Nephron progenitor cell (in vitro differentiated cells): Measurements from ENCODE around the gene THBS2.

Experiments used
- DNase-seq: peaks from one replicate; pipeline ENCODE4 v3.0.0; 2021
- H3K27ac Mint-ChIP-seq: 2 replicates; pipeline ENCODE4 v1.8.0; 2021; ENCODE audit warnings: mild to moderate bottlenecking, moderate library complexity, mixed read lengths
- H3K27me3 Mint-ChIP-seq: 2 replicates; pipeline ENCODE4 v1.8.0; 2021; ENCODE audit warnings: mild to moderate bottlenecking, low read depth, mixed read lengths; ENCODE audit not compliant: poor library complexity
- H3K36me3 Mint-ChIP-seq: 2 replicates; pipeline ENCODE4 v1.8.0; 2021; ENCODE audit warnings: low read depth, mixed read lengths
- H3K4me1 Mint-ChIP-seq: 2 replicates; pipeline ENCODE4 v1.8.0; 2021; ENCODE audit warnings: mixed read lengths
- H3K4me3 Mint-ChIP-seq: 2 replicates; pipeline ENCODE4 v1.8.0; 2021; ENCODE audit warnings: mild to moderate bottlenecking, moderate library complexity, mixed read lengths
- H3K9me3 Mint-ChIP-seq: 2 replicates; pipeline ENCODE4 v1.8.0; 2021; ENCODE audit warnings: mild to moderate bottlenecking, moderate library complexity, mixed read lengths
- TF ChIP-seq, protein P1 (sequence below): fragments of 200-600 bp; sonication (generic); IDR thresholded peaks from 2 replicates; pipeline ENCODE4 v1.5.0; 2021; ENCODE audit warnings: antibody characterized with exemption

Gene THBS2

DNA sequence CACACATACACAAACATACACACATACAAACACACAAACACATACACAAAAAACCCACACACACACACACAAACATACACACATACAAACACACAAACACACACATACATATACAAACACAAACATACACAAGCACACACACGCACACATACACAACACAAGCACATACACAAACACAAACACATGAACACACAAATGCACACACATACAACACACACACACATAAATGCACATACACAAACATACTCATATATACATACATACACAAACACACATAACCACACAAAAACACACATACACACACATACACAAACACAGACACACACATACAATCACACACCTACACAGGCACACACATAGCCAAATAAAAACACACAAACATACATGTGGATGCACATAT lies 30.3 kb upstream of the THBS2 start:
- no peaks in the 10 kb centered on the region for H3K9me3 Mint-ChIP-seq
- H3K27me3 Mint-ChIP-seq: peaks cover 6% of the 10 kb centered on the region
- no peak overlapping the region for H3K4me3 Mint-ChIP-seq
- TF ChIP-seq, protein P1, sequence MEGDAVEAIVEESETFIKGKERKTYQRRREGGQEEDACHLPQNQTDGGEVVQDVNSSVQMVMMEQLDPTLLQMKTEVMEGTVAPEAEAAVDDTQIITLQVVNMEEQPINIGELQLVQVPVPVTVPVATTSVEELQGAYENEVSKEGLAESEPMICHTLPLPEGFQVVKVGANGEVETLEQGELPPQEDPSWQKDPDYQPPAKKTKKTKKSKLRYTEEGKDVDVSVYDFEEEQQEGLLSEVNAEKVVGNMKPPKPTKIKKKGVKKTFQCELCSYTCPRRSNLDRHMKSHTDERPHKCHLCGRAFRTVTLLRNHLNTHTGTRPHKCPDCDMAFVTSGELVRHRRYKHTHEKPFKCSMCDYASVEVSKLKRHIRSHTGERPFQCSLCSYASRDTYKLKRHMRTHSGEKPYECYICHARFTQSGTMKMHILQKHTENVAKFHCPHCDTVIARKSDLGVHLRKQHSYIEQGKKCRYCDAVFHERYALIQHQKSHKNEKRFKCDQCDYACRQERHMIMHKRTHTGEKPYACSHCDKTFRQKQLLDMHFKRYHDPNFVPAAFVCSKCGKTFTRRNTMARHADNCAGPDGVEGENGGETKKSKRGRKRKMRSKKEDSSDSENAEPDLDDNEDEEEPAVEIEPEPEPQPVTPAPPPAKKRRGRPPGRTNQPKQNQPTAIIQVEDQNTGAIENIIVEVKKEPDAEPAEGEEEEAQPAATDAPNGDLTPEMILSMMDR: no peak
- DNase-seq: no peak
- H3K27ac Mint-ChIP-seq: no peak overlapping the region
- H3K4me1 Mint-ChIP-seq: no peaks in the 10 kb centered on the region
- H3K36me3 Mint-ChIP-seq: no peaks in the 10 kb centered on the region

DNA sequence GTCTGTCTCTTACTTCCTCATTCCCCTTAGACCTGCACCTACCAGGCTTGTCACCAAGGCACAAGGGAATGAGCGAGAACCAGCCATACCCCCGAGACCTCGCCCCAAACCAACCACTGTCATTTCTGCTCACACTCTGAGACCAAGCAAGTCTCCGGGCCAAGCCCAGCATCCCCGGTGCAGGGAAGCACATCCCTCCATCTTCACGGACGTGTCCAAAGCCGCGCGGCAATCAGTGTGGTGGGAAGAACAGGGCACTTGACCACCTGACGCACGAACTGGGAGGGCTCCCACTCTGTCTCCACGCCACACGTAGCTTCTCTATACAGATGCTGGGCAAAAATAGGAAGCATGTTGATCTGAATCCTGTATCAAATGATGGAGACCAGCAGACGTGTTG lies 28.4 kb upstream of the THBS2 start:
- Mint-ChIP-seq H3K9me3 (no peaks in the 10 kb centered on the region), H3K4me1 (no peaks in the 10 kb centered on the region), H3K27me3 (peaks cover 6% of the 10 kb centered on the region), H3K4me3 (no peak overlapping the region), H3K36me3 (no peaks in the 10 kb centered on the region), H3K27ac (no peak overlapping the region)
- TF ChIP-seq, protein P1: no peak
- DNase-seq: no peak

DNA sequence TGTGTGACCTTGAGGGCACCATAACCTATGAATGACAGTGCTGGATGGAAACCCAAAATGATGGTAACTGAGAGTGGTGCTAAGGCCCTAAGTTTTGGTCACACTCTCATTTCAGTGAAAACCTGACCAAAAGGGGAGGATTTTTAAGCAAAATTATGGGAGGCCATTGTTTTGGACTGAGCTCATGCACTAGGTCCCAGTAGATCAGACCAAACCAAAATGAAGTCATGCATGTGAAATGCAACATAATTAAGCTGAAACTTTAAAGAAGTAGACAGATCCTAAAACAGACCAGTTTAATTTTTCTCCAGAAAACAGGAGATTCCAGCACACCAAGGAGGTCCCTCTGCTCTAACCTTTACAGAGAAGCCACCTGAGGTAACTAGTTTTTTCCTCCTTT lies 24.0 kb upstream of the THBS2 start:
- H3K27me3 Mint-ChIP-seq: peaks cover 6% of the 10 kb centered on the region
- H3K36me3 Mint-ChIP-seq: no peaks in the 10 kb centered on the region
- no peak overlapping the region for H3K4me3 Mint-ChIP-seq
- H3K4me1 Mint-ChIP-seq: no peaks in the 10 kb centered on the region
- H3K9me3 Mint-ChIP-seq: no peaks in the 10 kb centered on the region
- TF ChIP-seq, protein P1: no peak
- no peak overlapping the region for H3K27ac Mint-ChIP-seq
- no peak for DNase-seq

DNA sequence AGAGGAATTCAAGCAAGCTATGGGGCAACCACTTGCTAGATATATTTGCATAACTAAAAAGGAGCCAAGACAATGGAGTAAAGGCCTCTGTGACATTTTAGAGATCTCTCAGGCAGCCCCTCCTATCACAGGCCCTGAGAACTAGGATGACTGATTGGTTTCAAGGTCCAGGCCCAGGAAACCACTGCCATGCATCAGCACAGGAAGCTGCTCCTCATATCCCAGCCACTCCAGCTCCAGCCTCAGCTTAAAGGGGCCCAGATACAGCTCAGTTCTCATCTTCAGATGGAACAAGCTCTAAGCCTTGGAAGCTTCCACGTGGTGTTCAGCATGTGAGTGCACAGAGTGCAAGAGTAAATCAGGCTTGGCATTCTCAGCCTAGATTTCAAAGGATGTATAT lies 21.1 kb upstream of the THBS2 start:
- DNase-seq: no peak
- Mint-ChIP-seq H3K27ac (no peak overlapping the region), H3K9me3 (no peaks in the 10 kb centered on the region), H3K4me3 (no peak overlapping the region), H3K36me3 (no peaks in the 10 kb centered on the region), H3K4me1 (peaks cover 4% of the 10 kb centered on the region), H3K27me3 (peaks cover 4% of the 10 kb centered on the region)
- TF ChIP-seq, protein P1: no peak

DNA sequence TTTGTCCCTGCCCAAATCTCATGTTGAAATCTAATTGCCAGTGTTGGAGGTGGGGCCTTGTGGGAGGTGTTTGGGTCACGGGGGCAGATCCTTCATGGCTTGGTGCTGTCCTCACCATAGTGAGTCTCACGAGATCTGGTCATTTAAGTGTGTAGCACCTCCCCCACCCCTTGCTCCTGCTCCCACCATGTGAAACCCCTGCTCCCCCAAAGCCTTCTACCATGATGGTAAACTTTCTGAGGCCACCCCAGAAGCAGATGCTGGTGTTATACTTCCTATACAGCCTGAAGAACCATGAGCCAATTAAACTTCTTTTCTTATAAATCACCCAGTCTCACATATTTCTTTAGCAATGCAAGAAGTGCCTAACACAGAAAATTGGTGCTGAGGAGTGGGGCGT lies 19.9 kb upstream of the THBS2 start:
- peaks cover 4% of the 10 kb centered on the region for H3K27me3 Mint-ChIP-seq
- H3K4me3 Mint-ChIP-seq: no peak overlapping the region
- H3K9me3 Mint-ChIP-seq: no peaks in the 10 kb centered on the region
- H3K4me1 Mint-ChIP-seq: peaks cover 4% of the 10 kb centered on the region
- no peak for DNase-seq
- H3K27ac Mint-ChIP-seq: no peak overlapping the region
- TF ChIP-seq, protein P1: no peak
- no peaks in the 10 kb centered on the region for H3K36me3 Mint-ChIP-seq

DNA sequence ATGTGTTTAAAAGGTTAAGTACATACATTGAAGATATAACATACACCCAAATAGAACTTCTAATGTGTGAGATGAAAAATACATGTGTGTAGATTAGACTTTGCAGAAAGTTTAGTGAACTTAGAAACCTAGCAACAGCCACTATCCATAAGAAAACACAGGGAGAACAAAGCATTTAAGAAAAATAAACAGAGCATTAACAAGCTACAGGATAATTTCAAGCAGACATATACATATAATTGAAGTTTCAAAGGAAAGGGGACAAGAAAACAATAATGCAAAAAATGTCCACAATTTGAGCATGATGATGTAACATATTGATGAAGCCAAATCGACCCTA lies 18.2 kb upstream of the THBS2 start:
- no peak overlapping the region for H3K27ac Mint-ChIP-seq
- H3K4me3 Mint-ChIP-seq: no peak overlapping the region
- no peak for DNase-seq
- no peaks in the 10 kb centered on the region for H3K36me3 Mint-ChIP-seq
- H3K4me1 Mint-ChIP-seq: peaks cover 4% of the 10 kb centered on the region
- peaks cover 4% of the 10 kb centered on the region for H3K27me3 Mint-ChIP-seq
- TF ChIP-seq, protein P1: no peak
- peaks cover 4% of the 10 kb centered on the region for H3K9me3 Mint-ChIP-seq
